Activated CD8-positive, alpha-beta memory T cell treated with anti-CD3 and anti-CD28 coated beads, Interleukin-2, amount 50 U/mL, for 48 hours (primary cell): ENCODE results near the gene CNTLN.

ENCODE experiments used
- DNase-seq: peaks from one replicate; pipeline ENCODE4 v3.0.0-alpha.2; 2020

Gene CNTLN, protein sequence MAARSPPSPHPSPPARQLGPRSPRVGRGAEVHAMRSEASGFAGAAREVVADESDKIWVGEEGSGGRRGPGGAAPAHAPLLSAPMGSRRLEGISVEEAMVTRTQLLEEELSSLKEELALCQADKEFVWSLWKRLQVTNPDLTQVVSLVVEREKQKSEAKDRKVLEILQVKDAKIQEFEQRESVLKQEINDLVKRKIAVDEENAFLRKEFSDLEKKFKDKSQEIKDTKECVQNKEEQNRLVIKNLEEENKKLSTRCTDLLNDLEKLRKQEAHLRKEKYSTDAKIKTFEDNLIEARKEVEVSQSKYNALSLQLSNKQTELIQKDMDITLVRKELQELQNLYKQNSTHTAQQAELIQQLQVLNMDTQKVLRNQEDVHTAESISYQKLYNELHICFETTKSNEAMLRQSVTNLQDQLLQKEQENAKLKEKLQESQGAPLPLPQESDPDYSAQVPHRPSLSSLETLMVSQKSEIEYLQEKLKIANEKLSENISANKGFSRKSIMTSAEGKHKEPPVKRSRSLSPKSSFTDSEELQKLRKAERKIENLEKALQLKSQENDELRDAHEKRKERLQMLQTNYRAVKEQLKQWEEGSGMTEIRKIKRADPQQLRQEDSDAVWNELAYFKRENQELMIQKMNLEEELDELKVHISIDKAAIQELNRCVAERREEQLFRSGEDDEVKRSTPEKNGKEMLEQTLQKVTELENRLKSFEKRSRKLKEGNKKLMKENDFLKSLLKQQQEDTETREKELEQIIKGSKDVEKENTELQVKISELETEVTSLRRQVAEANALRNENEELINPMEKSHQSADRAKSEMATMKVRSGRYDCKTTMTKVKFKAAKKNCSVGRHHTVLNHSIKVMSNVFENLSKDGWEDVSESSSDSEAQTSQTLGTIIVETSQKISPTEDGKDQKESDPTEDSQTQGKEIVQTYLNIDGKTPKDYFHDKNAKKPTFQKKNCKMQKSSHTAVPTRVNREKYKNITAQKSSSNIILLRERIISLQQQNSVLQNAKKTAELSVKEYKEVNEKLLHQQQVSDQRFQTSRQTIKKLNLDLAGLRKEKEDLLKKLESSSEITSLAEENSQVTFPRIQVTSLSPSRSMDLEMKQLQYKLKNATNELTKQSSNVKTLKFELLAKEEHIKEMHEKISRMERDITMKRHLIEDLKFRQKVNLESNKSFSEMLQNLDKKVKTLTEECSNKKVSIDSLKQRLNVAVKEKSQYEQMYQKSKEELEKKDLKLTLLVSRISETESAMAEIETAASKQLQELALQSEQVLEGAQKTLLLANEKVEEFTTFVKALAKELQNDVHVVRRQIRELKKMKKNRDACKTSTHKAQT (N-terminal part only)

DNA sequence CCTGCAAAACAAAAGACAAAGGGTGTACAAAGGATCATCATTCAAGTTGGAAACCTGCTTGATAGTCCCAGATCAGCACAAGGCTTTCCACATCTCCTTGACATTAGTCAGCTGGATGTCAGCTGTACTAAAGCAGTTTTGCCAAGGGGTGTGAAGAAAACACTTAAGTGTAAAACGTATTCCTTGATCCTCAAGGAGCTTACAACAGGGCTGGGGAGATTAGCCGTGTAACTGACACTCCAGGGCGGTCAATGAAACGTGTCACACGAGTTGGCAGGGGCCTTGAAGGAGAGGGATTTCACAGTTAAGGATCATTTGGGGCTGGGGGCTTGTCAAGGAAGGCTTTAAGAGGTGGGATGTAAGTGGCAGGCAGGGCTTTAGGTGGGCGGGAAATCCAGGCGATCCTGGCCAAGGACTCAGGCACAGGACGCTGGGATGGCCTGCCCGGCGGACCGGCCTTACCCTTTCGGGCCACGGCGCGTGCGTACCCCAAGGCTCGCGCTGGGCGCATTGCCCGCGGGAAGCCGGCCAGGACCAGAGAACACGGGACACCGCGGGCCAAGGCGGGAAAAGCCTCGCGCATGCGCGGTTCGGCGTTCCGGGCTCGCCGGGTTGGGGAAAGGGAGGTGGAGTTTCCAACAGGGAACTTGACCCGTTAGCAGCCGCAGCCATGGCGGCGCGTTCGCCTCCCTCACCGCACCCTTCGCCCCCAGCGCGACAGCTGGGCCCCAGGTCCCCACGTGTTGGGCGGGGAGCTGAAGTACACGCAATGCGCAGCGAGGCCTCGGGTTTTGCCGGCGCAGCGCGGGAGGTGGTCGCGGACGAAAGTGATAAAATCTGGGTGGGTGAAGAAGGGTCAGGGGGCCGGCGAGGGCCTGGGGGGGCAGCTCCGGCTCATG, at the start of gene CNTLN:
Gene CNTLN (plus strand): TSS at position 645 of the 899 bp plus-strand sequence. CDS start 26 bp downstream, at position 671.
- DNase-seq = peak; percentile 92

DNA sequence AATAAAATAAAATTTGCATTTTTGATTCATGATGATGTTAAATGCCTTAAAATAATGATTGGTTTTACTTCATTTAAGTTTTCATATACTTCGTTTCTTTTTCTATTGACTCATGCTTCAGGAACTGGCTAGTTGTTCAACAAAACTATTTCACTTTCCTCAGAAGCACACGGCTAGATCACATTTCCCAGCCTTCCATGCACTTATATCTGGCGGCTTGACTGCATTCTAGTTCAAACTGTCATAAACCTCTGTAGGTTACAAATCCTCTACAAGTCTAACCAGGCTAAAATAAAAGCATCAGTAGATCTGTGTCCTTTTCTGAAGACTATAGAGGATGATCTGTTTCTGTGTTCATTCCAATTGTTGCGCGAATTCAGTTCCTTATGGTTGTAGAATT, 46.3 kb upstream of the CNTLN start:
- DNase-seq = no peak

DNA sequence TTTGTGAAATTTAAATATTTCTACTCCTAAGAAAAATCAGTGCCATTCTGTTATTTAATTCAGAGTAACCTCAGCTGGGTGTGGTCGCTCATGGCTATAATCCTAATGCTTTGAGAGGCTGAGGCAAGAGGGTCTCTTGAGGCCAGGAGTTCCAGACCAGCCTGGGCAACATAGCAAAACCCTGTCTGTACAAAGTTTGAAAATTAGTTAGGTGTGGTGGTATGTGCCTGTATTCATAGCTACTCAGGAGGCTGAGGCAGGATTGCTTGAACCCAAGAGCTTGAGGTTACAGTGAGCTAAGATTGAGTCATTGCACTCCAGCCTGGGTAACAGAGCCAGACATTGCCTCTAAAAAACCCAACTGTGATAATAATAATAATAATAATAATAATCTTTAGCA, 44.8 kb upstream of the CNTLN start:
- DNase-seq = no peak

GRCh38 chr9:17116400-17116837, 18.4 kb upstream of the CNTLN start:
- DNase-seq = no peak

DNA sequence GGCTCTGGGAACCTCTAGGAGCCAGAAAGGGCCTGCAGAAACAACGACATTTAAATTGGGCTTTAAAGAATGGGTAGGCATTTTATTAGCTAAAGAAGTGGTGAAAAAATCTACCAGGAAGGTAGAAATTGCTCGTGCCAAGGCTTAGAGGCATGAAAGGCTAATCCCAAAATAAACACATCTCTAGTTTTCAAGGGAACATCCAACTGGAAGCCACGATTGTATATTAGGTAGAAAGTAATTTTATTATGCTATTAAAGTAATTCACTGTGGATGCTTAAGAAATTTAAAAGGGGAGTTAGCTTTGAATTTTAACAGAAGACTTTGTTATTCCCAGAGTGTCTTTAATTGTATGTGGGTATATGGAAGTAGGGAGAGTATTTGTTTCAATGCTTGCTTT, 17.5 kb upstream of the CNTLN start:
- DNase-seq = no peak

- no peak for DNase-seq
These were observed 14.6 kb upstream of the CNTLN start for GRCh38 chr9:17120203-17120602.

DNA sequence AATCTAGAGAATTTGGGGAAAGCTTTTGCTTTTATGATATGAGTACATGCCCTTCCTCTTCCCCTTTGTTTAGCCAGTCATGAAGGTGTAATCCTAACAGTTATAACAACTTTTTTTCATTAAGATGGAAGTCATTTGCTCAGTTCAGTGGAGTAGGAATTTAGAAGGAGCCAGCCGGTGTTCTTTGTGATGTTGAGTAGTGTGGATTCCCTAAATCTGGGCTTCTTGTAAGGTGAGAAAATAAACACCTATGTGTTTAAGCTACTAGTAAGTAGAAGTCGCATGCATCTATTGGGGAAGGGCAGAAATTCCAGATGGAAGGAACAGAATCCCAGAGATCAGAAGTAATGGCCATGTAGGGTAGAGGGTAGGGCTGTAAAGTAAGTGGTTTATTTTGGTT, 13.6 kb upstream of the CNTLN start:
- no peak for DNase-seq

DNA sequence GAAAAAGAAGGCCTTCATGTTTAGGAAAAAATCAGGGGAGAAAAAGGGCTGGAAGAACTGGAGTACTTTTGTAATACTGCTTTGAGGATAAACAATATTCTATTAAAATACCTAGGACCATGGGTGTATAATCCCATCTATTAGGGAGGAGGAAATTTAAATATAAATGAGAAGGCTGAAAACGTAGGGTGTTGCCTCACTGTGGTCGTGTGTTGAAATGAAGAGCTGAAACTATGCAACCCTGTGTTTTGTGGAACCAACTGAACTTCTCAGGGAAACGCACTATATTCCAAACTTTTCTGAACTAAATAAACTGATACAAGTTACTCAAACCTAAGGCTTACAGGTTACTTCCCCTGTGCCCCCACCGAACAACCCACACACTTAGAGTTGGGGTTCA, 4.5 kb upstream of the CNTLN start:
- DNase-seq = no peak

- no peak for DNase-seq
These were observed 4.1 kb upstream of the CNTLN start for GRCh38 chr9:17130725-17131124.

GRCh38 chr9:17131494-17131893, 3.3 kb upstream of the CNTLN start:
- no peak for DNase-seq

- DNase-seq = peak; percentile 66
These were observed 688 bp downstream of the CNTLN start for GRCh38 chr9:17135295-17136160.

DNA sequence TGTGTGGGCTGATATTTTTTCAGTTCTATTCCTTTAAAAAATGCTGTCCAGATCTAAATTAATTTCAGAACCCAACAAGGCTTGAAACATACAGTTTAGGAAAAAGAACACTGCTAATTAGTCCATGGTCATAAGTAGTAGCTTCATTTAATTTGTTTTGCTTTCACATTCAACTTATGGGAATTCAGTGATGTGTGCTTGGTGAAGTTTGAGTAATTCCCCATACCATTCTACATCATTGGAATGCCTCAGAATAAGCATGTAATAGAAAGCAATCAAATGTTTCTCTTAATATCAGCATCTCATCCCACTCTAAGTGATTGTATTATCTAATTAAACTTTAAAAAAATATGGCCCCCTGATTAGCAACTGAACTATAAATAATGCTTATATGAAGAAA, 2.7 kb downstream of the CNTLN start:
- DNase-seq = no peak

DNA sequence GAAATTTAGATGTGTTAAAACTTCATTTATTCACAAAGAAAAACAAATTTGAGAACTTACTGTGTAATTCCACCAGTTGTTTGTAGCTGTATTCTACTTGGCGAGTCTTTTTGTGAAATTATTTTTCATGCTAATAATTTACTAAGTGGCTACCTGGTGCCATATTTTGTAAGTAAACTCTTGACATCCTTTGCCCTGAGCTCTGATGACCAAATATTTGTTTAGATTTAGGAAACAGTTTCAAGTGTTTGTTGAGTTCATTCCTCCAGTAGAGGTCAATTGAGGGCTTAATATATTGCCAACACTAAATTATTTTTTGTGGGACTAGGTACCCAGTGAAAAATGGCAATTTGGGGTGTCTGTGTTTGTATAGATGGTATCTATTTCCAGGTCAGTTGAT, 3.7 kb downstream of the CNTLN start:
- DNase-seq = no peak

GRCh38 chr9:17140418-17140817, 5.6 kb downstream of the CNTLN start:
- DNase-seq = no peak

DNA sequence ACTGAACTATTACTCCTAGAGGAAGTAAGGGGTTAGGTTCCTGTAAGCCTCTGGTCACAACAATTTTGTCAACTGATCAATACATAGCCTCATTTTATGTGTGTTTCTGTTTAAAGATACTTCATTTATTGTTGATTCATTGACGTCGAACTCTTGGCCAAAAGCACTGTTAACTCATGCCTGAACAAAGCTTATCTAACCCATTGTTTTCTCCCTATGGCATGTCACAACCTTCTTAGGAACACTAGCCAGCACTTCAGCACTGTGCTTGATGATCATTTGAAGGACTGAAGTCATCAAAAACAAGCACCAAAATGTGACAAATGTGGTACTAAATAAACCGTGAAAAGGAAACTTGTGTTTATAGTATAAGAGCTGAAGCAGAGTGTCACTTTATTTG, 13.5 kb downstream of the CNTLN start:
- DNase-seq = no peak

- DNase-seq = no peak
These were observed 24.6 kb downstream of the CNTLN start for GRCh38 chr9:17159469-17159868.

DNA sequence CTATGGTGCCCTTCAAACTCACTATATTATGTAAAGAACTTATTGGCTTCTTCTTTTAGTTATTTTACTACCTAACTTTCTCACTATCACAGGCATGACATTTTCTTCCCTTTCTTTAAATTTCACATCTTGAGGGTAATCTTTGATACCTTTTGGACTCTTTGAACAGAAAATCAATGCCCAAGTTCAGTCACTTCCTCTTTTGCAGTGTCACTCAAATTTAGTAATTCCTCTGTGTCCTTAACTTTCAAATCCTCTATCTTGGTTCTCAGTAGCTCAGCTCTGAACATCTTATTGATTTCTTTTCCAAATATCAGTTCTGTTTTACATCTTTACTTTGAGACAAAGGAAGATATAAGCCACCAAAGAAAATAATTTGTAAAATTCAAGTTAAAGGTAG, 25.5 kb downstream of the CNTLN start:
- no peak for DNase-seq

- DNase-seq = no peak
These were observed 30.9 kb downstream of the CNTLN start for GRCh38 chr9:17165764-17166163.

DNA sequence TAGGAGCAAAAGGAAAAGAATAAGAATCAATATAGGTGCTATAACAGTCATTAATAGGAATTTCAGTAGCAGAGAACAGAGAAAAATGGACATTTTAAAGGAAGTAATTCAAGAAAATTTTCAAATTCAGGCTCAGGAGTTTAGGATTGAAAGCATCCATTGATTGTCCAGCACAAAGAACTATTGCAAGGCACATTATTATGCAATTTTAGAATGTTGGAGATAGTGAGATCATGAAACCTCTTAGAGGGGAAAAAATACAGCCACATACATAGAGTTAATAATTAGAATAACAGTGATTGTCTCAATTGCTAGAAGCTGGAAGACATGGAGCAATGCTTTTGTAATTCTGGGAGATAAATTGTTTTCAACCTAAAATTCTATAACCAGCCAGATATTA, 31.5 kb downstream of the CNTLN start:
- no peak for DNase-seq

GRCh38 chr9:17171309-17172094, 36.7 kb downstream of the CNTLN start:
- no peak for DNase-seq
